GM18511 (cell line): ENCODE measurements around the gene ANXA2R.

ENCODE experiments used
- ATAC-seq: cut with Tn5 transposase; IDR thresholded peaks from one replicate; pipeline ENCODE4 v1.9.1; 2021; ENCODE audit warnings: mild to moderate bottlenecking, moderate library complexity; ENCODE audit not compliant: unreplicated experiment

The ANXA2R gene

GRCh38 chr5:43001748-43002147, 38.4 kb downstream of the ANXA2R start:
- no peak for ATAC-seq

- no peak for ATAC-seq
Measured at GRCh38 chr5:43000914-43001313, 39.2 kb downstream of the ANXA2R start.

- ATAC-seq, result no peak
Measured at GRCh38 chr5:43000111-43000840, 39.8 kb downstream of the ANXA2R start.

- no peak for ATAC-seq
Measured at GRCh38 chr5:42995360-42995751, 44.8 kb downstream of the ANXA2R start.

GRCh38 chr5:42994555-42995359, 45.4 kb downstream of the ANXA2R start:
- ATAC-seq, result peak; percentile 57

- no peak for ATAC-seq
Measured at GRCh38 chr5:42994246-42994554, 45.9 kb downstream of the ANXA2R start.

- ATAC-seq, result peak; percentile 6
Measured at GRCh38 chr5:42993516-42994245, 46.4 kb downstream of the ANXA2R start.

GRCh38 chr5:42992088-42992879, 47.8 kb downstream of the ANXA2R start:
- peak; percentile 54 for ATAC-seq

- peak; percentile 32 for ATAC-seq
Measured at GRCh38 chr5:42991404-42992087, 48.6 kb downstream of the ANXA2R start.

GRCh38 chr5:42990892-42991291, 49.2 kb downstream of the ANXA2R start:
- no peak for ATAC-seq
